HG03521 (cell line): ENCODE results near the gene ATP6V0E1.
"Not testable (repeated sequence)": the region's sequence is repeated elsewhere in the genome, so short reads cannot be mapped to it uniquely, and the experiment has no call there.

Experiments
- ATAC-seq: cut with Tn5 transposase; IDR thresholded peaks from one replicate; pipeline ENCODE4 v1.9.1; 2021; ENCODE audit warnings: mild to moderate bottlenecking, moderate library complexity; ENCODE audit not compliant: unreplicated experiment

The ATP6V0E1 gene

GRCh38 chr5:173032730-173033129 lies 49.2 kb downstream of the ATP6V0E1 start:
- no peak for ATAC-seq

- ATAC-seq, result no peak
Measured at GRCh38 chr5:173033923-173034322, 50.4 kb downstream of the ATP6V0E1 start.

DNA sequence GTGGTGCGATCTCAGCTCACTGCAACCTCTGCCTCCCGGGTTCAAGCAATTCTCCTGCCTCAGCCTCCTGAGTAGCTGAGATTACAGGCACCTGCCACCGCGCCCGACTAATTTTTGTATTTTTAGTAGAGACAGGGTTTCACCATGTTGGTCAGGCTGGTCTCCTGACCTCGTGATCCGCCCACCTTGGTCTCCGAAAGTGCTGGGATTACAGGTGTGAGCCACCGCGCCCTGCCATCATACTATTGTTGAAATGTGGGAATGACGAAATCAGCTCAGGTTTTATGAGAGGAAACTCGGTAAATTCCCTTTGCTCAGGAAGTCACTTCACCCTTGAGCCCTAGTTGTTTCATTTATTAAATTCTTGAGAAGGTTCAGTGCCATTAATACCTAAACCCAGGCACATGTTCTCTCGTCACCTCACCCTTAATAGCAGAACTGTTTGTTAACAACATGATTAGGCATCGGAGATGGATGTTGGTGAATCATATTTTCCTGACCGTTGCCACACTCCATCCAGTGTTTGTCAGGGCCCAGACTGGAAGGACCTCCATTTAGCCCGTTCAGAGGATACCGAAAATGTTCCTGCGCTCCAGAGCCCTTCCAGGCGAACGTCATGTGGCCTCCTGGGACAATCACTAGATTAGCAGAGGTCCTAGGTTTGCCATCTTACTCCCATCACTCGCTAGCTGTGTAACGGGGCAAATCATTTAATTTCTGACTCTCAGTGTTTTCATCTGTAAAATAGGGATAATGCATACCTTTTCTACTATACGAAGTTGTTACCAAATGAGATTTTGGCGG lies 52.5 kb downstream of the ATP6V0E1 start:
- peak; percentile 39 for ATAC-seq

- ATAC-seq, result no peak
Measured at GRCh38 chr5:173039188-173039587, 55.6 kb downstream of the ATP6V0E1 start.

GRCh38 chr5:173039964-173040363 lies 56.4 kb downstream of the ATP6V0E1 start:
- no peak for ATAC-seq

- ATAC-seq, result no peak
Measured at GRCh38 chr5:173041881-173042762, 58.6 kb downstream of the ATP6V0E1 start.

GRCh38 chr5:173042763-173043107 lies 59.2 kb downstream of the ATP6V0E1 start:
- no peak for ATAC-seq

GRCh38 chr5:173045474-173045873 lies 61.9 kb downstream of the ATP6V0E1 start:
- no peak for ATAC-seq

DNA sequence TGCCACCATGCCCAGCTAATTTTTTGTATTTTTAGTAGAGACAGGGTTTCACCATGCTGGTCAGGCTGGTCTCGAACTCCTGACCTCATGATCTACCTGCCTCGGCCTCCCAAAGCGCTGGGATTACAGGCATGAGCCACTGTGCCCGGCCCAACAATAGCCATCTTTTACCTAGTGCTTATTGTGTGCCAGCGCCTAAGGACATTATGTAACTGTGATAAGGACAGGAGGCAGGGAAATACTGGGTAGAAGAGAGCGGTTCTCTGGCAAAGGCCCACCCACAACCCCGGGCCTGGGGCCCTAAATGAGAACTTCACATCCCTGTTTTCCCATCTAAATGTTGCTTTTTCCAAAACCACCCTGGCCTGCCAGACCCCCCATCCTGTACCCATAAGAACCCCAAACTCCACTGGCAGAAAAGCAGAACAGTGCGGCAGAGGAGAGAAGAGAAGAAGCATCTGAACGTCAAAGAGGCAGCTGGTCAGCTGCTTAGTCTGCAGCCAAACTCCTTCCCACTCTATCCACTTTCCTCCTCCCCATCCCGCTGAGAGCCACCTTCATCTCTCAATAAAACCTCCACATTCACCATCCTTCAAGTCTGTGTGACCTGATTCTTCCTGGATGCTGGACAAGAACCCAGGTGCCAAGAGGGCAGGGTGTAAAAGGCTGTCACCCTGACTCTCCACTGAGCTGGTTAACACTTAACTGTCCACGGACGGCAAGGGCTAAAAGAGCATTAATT lies 63.7 kb downstream of the ATP6V0E1 start:
- ATAC-seq, result not testable (repeated sequence)

GRCh38 chr5:173047838-173048105 lies 64.2 kb downstream of the ATP6V0E1 start:
- ATAC-seq, result no peak

GRCh38 chr5:173050791-173051190 lies 67.2 kb downstream of the ATP6V0E1 start:
- ATAC-seq, result no peak

DNA sequence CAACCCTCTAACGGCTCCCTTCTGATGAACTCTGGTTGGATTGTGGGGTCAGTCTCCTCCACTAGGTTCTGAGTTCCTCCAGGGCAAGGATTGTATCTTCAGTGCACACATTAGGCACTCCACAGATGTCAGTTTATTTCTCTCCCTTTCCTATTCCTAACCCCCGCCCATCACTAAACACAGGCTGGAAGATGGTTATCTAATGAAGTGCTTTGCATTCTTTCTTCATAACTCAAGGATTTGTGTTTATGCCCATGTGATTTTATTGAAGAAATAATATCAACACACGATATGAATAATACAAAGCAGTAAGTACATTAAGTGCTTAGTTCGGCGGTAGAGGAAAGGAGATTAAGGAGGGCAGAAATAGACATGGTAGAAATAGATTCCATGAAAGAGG lies 68.2 kb downstream of the ATP6V0E1 start:
- ATAC-seq, result no peak

- no peak for ATAC-seq
Measured at GRCh38 chr5:173053041-173053440, 69.5 kb downstream of the ATP6V0E1 start.

GRCh38 chr5:173055042-173055721 lies 71.6 kb downstream of the ATP6V0E1 start:
- ATAC-seq, result no peak

GRCh38 chr5:173055722-173055982 lies 72.1 kb downstream of the ATP6V0E1 start:
- no peak for ATAC-seq

DNA sequence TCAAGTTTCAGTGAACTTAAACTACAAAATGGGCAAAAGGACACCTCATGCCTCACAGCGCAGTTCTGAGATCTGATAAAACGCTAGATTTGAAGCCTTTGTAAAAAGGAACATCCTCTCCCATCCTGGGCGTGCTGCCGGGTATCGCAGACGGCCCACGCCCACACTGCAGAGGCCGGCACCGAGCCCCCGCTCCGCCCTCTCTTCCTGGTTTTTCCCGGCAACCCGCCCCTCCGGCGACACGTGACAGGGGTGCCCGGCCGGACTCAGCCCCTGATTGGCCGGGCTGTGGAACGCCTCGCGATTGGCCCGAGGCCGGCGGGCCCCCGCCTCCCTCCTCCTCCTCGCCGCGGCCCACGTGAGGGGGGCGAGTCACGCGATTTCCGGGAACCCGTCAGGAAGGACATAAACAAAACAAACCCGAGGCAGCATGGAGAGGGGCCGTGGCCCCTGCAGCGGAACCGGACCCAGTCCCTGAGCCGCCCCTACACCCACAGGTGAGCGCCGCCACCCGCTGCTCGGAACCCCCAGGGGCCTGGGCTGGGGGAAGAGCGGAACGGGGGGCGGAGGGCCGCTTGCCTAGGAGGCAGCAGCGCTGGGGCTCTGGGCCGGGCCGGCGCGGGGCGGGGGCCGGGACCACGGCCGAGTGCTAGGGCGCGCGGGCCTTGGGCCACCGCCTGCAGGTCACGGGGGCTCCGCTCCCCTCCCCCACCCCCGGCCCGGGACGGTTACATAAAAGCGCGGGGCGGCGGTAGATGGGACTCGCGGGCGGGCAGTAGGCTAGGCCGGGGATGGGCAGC lies 72.6 kb downstream of the ATP6V0E1 start, which contains the start of gene CREBRF:
CREBRF (plus strand) TSS at position 370 of the 800 bp plus-strand sequence. CDS start 24,424 bp downstream, outside the sequence.
- peak; percentile 74 for ATAC-seq

DNA sequence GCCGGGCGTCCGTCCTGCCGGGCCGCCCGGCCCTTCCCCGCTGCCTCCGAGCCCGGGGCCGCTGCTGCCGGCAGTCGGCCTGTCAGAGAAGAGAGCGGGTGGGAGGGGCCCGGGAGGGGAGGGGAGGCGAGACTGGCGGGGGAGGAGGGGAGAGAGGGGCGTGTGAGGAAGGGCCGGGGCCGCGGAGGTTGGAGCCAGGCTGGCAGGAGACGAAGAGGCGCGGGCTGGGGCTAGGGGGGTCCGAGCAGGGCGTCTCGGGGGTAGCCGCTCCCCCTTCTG lies 73.2 kb downstream of the ATP6V0E1 start:
- peak; percentile 18 for ATAC-seq

GRCh38 chr5:173057062-173057924 lies 73.7 kb downstream of the ATP6V0E1 start:
- peak; percentile 77 for ATAC-seq

GRCh38 chr5:173062141-173062540 lies 78.6 kb downstream of the ATP6V0E1 start:
- no peak for ATAC-seq

- ATAC-seq, result no peak
Measured at GRCh38 chr5:173065155-173065554, 81.6 kb downstream of the ATP6V0E1 start.
